Hepatocyte (in vitro differentiated cells): ENCODE data around the gene CACNA1F. TPM values are rescaled to one million over a fixed set of nuclear protein-coding genes. Genes with fewer than 3 reads are reported as not detected.

ENCODE experiments used
- DNase-seq: peaks from one replicate; pipeline ENCODE4 v3.0.0-alpha.2; 2016; ENCODE audit warnings: low spot score
- H2AFZ ChIP-seq: fragments of 200-600 bp; sonication (generic); 2 replicates; pipeline ENCODE4 v1.6.0; 2016; ENCODE audit warnings: antibody characterized with exemption, mild to moderate bottlenecking
- H3K27ac ChIP-seq: fragments of 200-600 bp; sonication (generic); 2 replicates; pipeline ENCODE4 v1.5.1; 2016; ENCODE audit warnings: mild to moderate bottlenecking
- H3K27me3 ChIP-seq: fragments of 200-600 bp; sonication (generic); 2 replicates; pipeline ENCODE4 v1.6.1; 2016
- H3K36me3 ChIP-seq: fragments of 200-600 bp; sonication (generic); replicated peaks from 2 replicates; pipeline ENCODE4 v1.5.1; 2016; ENCODE audit warnings: low read depth; ENCODE audit not compliant: insufficient read depth
- H3K4me1 ChIP-seq: fragments of 200-600 bp; sonication (generic); 2 replicates; pipeline ENCODE4 v1.5.1; 2016; ENCODE audit warnings: mild to moderate bottlenecking, moderate library complexity; ENCODE audit not compliant: insufficient read depth
- H3K4me2 ChIP-seq: fragments of 200-600 bp; sonication (generic); 2 replicates; pipeline ENCODE4 v1.6.0; 2016
- H3K4me3 ChIP-seq: fragments of 200-600 bp; sonication (generic); 2 replicates; pipeline ENCODE4 v1.5.1; 2016; ENCODE audit warnings: mild to moderate bottlenecking
- H3K79me2 ChIP-seq: fragments of 200-600 bp; sonication (generic); 2 replicates; pipeline ENCODE4 v1.6.0; 2017; ENCODE audit warnings: mild to moderate bottlenecking
- H3K9me2 ChIP-seq: fragments of 200-600 bp; sonication (generic); replicated peaks from 2 replicates; pipeline ENCODE4 v1.6.0; 2017; ENCODE audit warnings: mild to moderate bottlenecking; ENCODE audit not compliant: insufficient read depth
- H3K9me3 ChIP-seq: fragments of 200-600 bp; sonication (generic); 2 replicates; pipeline ENCODE4 v1.5.1; 2016; ENCODE audit warnings: low read depth, mild to moderate bottlenecking
- H4K20me1 ChIP-seq: fragments of 200-600 bp; sonication (generic); 2 replicates; pipeline ENCODE4 v1.6.0; 2016; ENCODE audit warnings: mild to moderate bottlenecking; ENCODE audit not compliant: insufficient read depth, poor library complexity, severe bottlenecking
- EZH2 ChIP-seq: fragments of 200-600 bp; sonication (generic); IDR thresholded peaks from 2 replicates; pipeline ENCODE4 v1.6.1; 2016; ENCODE audit warnings: antibody characterized with exemption, mild to moderate bottlenecking, borderline replicate concordance
- EZH2phosphoT487 ChIP-seq: fragments of 200-600 bp; sonication (generic); IDR thresholded peaks from one replicate; pipeline ENCODE4 v1.6.1; 2018; ENCODE audit warnings: antibody characterized with exemption, mild to moderate bottlenecking, low read depth, moderate library complexity; ENCODE audit not compliant: unreplicated experiment, severe bottlenecking
- WGBS: methylation state at CpG from one replicate; pipeline ENCODE4 v1.1.6; 2016; ENCODE audit warnings: low lambda C conversion rate; ENCODE audit errors: missing lambda C conversion rate; 5-methylcytosine and 5-hydroxymethylcytosine counted together
- polyA plus RNA-seq: library from polyadenylated mRNA; unstranded; fragments of >200 nt; fragmentation: Nextera tagmentation; extraction: Ambion mirVana; gene quantifications from 2 replicates; pipeline ENCODE4 v1.2.1, GENCODE V29; 2016
- total RNA-seq: library from RNA; depleted of rRNA; stranded (reverse); fragments of >200 nt; gene quantifications from 2 replicates; pipeline ENCODE4 v1.2.3, GENCODE V29; 2014
- TF ChIP-seq, protein P1 (sequence below): fragments of 200-600 bp; sonication (generic); IDR thresholded peaks from 2 replicates; pipeline ENCODE4 v1.5.1; 2016; ENCODE audit warnings: antibody characterized with exemption, mild to moderate bottlenecking; ENCODE audit not compliant: poor library complexity

Gene CACNA1F
- total and polyA plus RNA-seq, 2 experiments from 2014 or later = 0.27 to 1.6 TPM

DNA sequence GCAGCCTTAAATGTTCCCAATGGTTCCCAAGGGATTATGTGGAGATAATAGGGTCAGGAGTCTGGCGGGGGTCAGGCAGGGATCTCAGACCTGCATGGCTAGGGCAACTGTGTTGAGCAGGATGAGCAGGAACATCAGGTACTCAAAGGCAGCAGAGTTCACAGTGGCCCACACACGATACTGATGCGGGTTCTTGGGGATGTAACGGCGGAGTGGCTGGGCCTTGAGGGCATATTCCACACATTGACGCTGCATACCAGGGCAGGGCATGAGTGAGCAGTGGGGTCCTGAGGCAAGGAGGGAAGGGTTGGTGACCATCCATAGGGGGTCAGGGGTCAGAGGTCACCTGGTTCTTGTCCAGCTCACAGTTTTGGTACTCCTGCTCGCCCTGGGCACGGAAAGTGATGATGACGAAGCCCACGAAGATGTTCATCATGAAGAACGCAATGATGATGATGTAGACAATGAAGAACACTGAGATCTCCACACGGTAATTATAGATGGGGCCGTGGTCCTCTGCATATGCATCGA, 18.1 kb downstream of the CACNA1F start:
- no peaks in the 10 kb centered on the region for H3K36me3 ChIP-seq
- no peaks in the 10 kb centered on the region for H3K27me3 ChIP-seq
- H3K9me3 ChIP-seq = no peaks in the 10 kb centered on the region
- 85% methylated on average over 14 of the region's 14 CpGs for WGBS
- no peak overlapping the region for H3K27ac ChIP-seq
- H3K4me2 ChIP-seq = no peak overlapping the region
- H2AFZ ChIP-seq = no peak overlapping the region
- no peak for DNase-seq
- H3K79me2 ChIP-seq = no peaks in the 10 kb centered on the region
- no peak for TF ChIP-seq EZH2
- TF ChIP-seq, protein P1, sequence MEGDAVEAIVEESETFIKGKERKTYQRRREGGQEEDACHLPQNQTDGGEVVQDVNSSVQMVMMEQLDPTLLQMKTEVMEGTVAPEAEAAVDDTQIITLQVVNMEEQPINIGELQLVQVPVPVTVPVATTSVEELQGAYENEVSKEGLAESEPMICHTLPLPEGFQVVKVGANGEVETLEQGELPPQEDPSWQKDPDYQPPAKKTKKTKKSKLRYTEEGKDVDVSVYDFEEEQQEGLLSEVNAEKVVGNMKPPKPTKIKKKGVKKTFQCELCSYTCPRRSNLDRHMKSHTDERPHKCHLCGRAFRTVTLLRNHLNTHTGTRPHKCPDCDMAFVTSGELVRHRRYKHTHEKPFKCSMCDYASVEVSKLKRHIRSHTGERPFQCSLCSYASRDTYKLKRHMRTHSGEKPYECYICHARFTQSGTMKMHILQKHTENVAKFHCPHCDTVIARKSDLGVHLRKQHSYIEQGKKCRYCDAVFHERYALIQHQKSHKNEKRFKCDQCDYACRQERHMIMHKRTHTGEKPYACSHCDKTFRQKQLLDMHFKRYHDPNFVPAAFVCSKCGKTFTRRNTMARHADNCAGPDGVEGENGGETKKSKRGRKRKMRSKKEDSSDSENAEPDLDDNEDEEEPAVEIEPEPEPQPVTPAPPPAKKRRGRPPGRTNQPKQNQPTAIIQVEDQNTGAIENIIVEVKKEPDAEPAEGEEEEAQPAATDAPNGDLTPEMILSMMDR = no peak
- H3K9me2 ChIP-seq = no peaks in the 10 kb centered on the region
- H3K4me3 ChIP-seq = no peak overlapping the region
- H4K20me1 ChIP-seq = no peaks in the 10 kb centered on the region
- no peaks in the 10 kb centered on the region for H3K4me1 ChIP-seq

DNA sequence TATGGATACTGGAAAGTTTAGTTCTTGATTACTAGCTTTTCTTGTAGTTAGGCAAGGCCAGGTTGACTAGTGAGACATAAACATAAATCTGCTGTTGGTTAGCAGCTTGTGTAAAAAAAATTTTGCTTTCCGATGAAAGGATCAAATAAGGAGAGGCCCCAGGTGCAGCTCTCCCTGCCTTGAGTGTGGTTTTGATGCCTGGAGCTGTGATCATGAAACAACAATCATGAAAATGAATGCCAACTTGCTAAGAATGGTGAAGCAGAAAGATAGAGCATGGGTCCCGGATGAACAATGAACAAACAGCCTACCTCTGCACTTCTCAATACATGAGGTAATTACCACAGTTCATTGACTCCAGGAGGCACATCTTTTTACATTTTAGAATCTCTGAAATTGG, 18.7 kb downstream of the CACNA1F start:
- Histone ChIP-seq H3K4me1 (no peaks in the 10 kb centered on the region), H3K9me2 (no peaks in the 10 kb centered on the region), H3K36me3 (no peaks in the 10 kb centered on the region), H4K20me1 (no peaks in the 10 kb centered on the region), H3K9me3 (no peaks in the 10 kb centered on the region), H3K27me3 (no peaks in the 10 kb centered on the region), H2AFZ (no peak overlapping the region), H3K4me2 (no peak overlapping the region), H3K4me3 (no peak overlapping the region), H3K27ac (no peak overlapping the region), H3K79me2 (no peaks in the 10 kb centered on the region)
- WGBS = 93% methylated on average over 2 of the region's 2 CpGs
- TF ChIP-seq EZH2phosphoT487 = no peak
- TF ChIP-seq, protein P1 = no peak
- no peak for TF ChIP-seq EZH2
- DNase-seq = no peak

DNA sequence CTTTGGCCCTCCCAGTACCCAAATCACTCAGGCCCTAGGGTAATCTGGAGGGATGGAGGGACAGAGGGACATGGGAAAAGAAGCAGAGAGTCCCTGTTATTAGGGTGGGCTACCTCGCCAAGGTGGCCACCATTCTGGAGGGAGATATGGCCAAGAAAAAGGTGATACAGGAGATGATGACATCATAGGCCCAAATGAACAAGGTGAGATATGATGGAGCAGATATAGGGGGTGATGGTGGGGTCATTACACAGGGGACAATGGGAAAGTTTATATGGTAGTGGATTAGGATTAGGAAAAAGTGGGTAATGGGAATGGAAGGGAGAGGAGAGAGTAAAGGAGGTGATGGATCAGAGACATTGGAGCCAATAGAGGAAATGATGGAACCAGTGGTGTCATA, 20.3 kb downstream of the CACNA1F start:
- no peaks in the 10 kb centered on the region for H3K36me3 ChIP-seq
- H3K4me1 ChIP-seq = no peaks in the 10 kb centered on the region
- H2AFZ ChIP-seq = no peak overlapping the region
- H3K27ac ChIP-seq = no peak overlapping the region
- no peak overlapping the region for H3K4me2 ChIP-seq
- H3K9me2 ChIP-seq = no peaks in the 10 kb centered on the region
- TF ChIP-seq EZH2 = no peak
- TF ChIP-seq, protein P1 = no peak
- TF ChIP-seq EZH2phosphoT487 = no peak
- no peaks in the 10 kb centered on the region for H3K9me3 ChIP-seq
- H3K4me3 ChIP-seq = no peak overlapping the region
- WGBS = 50% methylated on average over 1 of the region's 1 CpG
- H3K27me3 ChIP-seq = no peaks in the 10 kb centered on the region
- no peak for DNase-seq
- H4K20me1 ChIP-seq = no peaks in the 10 kb centered on the region
- no peaks in the 10 kb centered on the region for H3K79me2 ChIP-seq

DNA sequence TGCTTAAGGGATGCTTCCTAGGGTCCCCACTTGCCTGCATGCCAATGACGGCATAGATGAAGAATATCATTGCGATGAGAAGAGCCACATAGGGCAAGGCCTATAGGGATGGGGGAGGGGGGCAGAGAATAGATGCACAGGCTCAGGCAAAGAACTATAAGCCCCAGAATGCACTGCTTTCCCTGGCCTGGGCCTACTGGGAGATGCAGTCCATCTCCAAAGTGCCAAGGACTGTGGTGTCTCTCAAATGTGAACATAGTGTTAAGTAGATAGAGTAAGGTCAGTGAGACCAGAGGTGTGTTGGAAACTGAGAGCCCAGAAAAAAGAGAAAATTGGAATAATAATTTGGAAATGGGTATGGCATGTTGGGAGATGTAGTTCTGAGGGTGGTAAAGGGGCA, 20.9 kb downstream of the CACNA1F start:
- TF ChIP-seq EZH2 = no peak
- no peak for TF ChIP-seq EZH2phosphoT487
- TF ChIP-seq, protein P1 = no peak
- H3K36me3 ChIP-seq = no peaks in the 10 kb centered on the region
- H3K27ac ChIP-seq = no peak overlapping the region
- no peaks in the 10 kb centered on the region for H3K4me1 ChIP-seq
- no peaks in the 10 kb centered on the region for H3K9me2 ChIP-seq
- DNase-seq = no peak
- no peaks in the 10 kb centered on the region for H4K20me1 ChIP-seq
- H3K9me3 ChIP-seq = no peaks in the 10 kb centered on the region
- H3K27me3 ChIP-seq = no peaks in the 10 kb centered on the region
- H3K79me2 ChIP-seq = no peaks in the 10 kb centered on the region
- H3K4me2 ChIP-seq = no peak overlapping the region
- no peak overlapping the region for H3K4me3 ChIP-seq
- WGBS = 87% methylated on average over 2 of the region's 2 CpGs
- no peak overlapping the region for H2AFZ ChIP-seq
